Left renal pelvis (tissue), 4 donors: Measurements from ENCODE around the gene ACSF2. TPM values are rescaled to one million over a fixed set of nuclear protein-coding genes. Genes with fewer than 3 reads are reported as not detected.
"Not testable (repeated sequence)": the region's sequence is repeated elsewhere in the genome, so short reads cannot be mapped to it uniquely, and the experiment has no call there.

ENCODE experiments used
- DNase-seq, 4 donors: peaks; one replicate each; pipeline ENCODE4 v3.0.0-alpha.2; 2013; ENCODE audit warnings: low read depth in 4 of 4, low spot score in 3 of 4
- polyA plus RNA-seq, 4 donors: library from polyadenylated mRNA; unstranded; fragments of 120-200 nt; gene quantifications; one replicate each; pipeline ENCODE4 v1.2.1, GENCODE V29; 2013; ENCODE audit not compliant: insufficient read length in 4 of 4

The ACSF2 gene
- polyA plus RNA-seq, 4 donors = 37.0 to 108 (median 78.9) TPM

- DNase-seq = no peak
Observed at GRCh38 chr17:50461550-50462132, 35.6 kb downstream of the ACSF2 start.

- DNase-seq = no peak
Observed at GRCh38 chr17:50462446-50462845, 36.4 kb downstream of the ACSF2 start.

- no peak for DNase-seq
Observed at GRCh38 chr17:50464121-50464520, 38.1 kb downstream of the ACSF2 start.

GRCh38 chr17:50464736-50465135, 38.7 kb downstream of the ACSF2 start:
- DNase-seq = no peak

- DNase-seq = no peak
Observed at GRCh38 chr17:50465171-50465570, 39.2 kb downstream of the ACSF2 start.

- no peak for DNase-seq
Observed at GRCh38 chr17:50465635-50466034, 39.6 kb downstream of the ACSF2 start.

- DNase-seq = no peak
Observed at GRCh38 chr17:50466371-50467113, 40.5 kb downstream of the ACSF2 start.

- no peak for DNase-seq
Observed at GRCh38 chr17:50467114-50467854, 41.3 kb downstream of the ACSF2 start.

- DNase-seq = no peak
Observed at GRCh38 chr17:50467855-50468303, 41.9 kb downstream of the ACSF2 start.

- no peak for DNase-seq
Observed at GRCh38 chr17:50468304-50469207, 42.5 kb downstream of the ACSF2 start, which contains the start of gene CHAD. TSS of gene CHAD (minus strand) at chr17:50468880. CDS start at chr17:50468813, 67 bp downstream.

GRCh38 chr17:50469208-50469605, 43.2 kb downstream of the ACSF2 start:
- no peak for DNase-seq

GRCh38 chr17:50469671-50470305, 43.8 kb downstream of the ACSF2 start:
- DNase-seq = no peak

GRCh38 chr17:50470426-50470825, 44.4 kb downstream of the ACSF2 start:
- DNase-seq = no peak

- DNase-seq = no peak
Observed at GRCh38 chr17:50471009-50471905, 45.2 kb downstream of the ACSF2 start.

GRCh38 chr17:50472286-50472685, 46.3 kb downstream of the ACSF2 start:
- DNase-seq = no peak

- not testable (repeated sequence) for DNase-seq
Observed at GRCh38 chr17:50472761-50473161, 46.7 kb downstream of the ACSF2 start.

- DNase-seq = no peak
Observed at GRCh38 chr17:50473901-50474300, 47.9 kb downstream of the ACSF2 start.

- DNase-seq = no peak
Observed at GRCh38 chr17:50474523-50474922, 48.5 kb downstream of the ACSF2 start.

- DNase-seq = no peak
Observed at GRCh38 chr17:50475362-50475761, 49.3 kb downstream of the ACSF2 start.
